ENCODE data around the gene TNFRSF8. TPM values are rescaled to one million over a fixed set of nuclear protein-coding genes. Genes with fewer than 3 reads are reported as not detected.
A peak's percentile ranks its signal among the peaks of the same experiment; 100 is the strongest.

TNFRSF8 gene
- total and polyA plus RNA-seq, 9 of the 15 experiments (the other 6 are each of a cell fraction or from before 2014, with no cell fraction given): 3.5 to 38.4 (median 17.1) TPM

DNA sequence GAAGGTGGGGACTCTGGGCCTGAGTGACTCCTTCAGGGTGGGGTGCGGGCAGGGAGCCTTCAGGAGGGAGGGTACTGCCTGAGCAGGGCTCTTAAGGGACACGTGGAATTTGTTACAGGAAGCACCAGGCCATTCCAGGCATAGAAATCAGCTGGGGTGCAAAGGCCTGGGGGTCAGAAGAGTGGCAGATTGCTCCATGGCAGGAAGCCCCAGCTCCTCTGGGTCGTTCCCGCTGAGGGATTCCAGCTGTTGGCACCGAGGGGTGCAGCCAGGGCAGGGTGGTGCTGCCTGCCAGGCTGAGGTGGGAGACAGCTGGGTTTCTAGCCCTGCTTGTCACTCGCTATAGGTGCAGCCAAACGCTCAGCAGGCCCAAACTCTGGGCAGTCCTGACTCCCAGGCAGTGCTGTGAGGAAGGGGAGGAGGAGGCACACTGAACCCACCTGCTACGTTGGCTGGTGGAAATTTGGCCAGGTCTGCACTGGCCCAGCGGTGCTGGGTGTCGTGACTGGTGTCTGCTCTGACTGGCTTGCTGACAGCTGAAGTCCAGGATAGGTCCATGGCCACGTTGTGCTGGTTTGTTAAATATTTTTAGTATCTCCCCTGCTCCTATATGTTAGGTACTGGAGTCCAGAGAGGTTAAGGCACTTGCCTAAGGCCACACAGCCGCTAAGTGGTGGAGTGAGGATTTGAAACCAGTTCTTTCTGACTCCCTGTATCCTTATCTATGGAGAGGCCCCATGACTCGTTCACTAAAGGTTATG, 123.0 kb downstream of the TNFRSF8 start:
- H3K9ac ChIP-seq (ENCODE audit: insufficient read depth in 1 of 2, low read depth in 2 of 2, low read length in 2 of 2): peak overlapping the region in 1 of 2 experiments; percentile 53; a peak in 2 of 4 replicates
- DNase-seq (ENCODE audit: extremely low read depth in 1 of 4, low spot score in 3 of 4) (no peak), FAIRE-seq (no peak), ATAC-seq (no peak)
- no peak overlapping the region for H3K4me3 ChIP-seq
- H3K79me2 ChIP-seq (ENCODE audit: control insufficient read depth, insufficient read depth, low read length): peaks cover 30% of the 10 kb centered on the region
- intact Hi-C loops (cut with micrococcal nuclease) (no loop called here), in situ Hi-C loops (cut with MboI) (no loop called here)
- H3K4me2 ChIP-seq (ENCODE audit: insufficient read depth, low read length): no peak overlapping the region
- CTCF ChIA-PET (ENCODE audit: low intra/inter-chr PET ratio): no interaction called here
- no peaks in the 10 kb centered on the region for H3K9me1 ChIP-seq (ENCODE audit: control insufficient read depth, insufficient read depth, low read length)
- H3K27ac ChIP-seq (ENCODE audit: extremely low read depth, low read depth, low read length): no peak overlapping the region
- H4K20me1 ChIP-seq (replicated peaks; ENCODE audit: control insufficient read depth, insufficient read depth, low read length): peaks cover 62% of the 10 kb centered on the region
- BruUV-seq (replicated peaks): no TSS peak
- H3K36me3 ChIP-seq (ENCODE audit: control insufficient read depth, insufficient read depth, low read length): peaks cover 27% of the 10 kb centered on the region
- H3K9me3 ChIP-seq (replicated peaks; ENCODE audit: control insufficient read depth, insufficient read depth, low read depth, low read length): no peaks in the 10 kb centered on the region
- no peak overlapping the region for H2AFZ ChIP-seq (ENCODE audit: low read depth, low read length)
- H3K27me3 ChIP-seq (ENCODE audit: control insufficient read depth in 2 of 2, insufficient read depth in 2 of 2, low read length in 2 of 2): no peaks in the 10 kb centered on the region
- H3K4me1 ChIP-seq (replicated peaks in 1 of 2; ENCODE audit: control insufficient read depth in 2 of 2, insufficient read depth in 2 of 2, low read length in 2 of 2): peaks cover 8 to 32% of the 10 kb centered on the region in 2 experiments; a peak in 3 of 5 replicates
- POLR2A ChIA-PET: interaction anchor here (0.6 to 1.2 kb wide), 4 partner anchors 9 to 48 kb away, joined by 3 to 4 read pairs (median 3); no protein-coding TSS in a partner anchor
- WGBS (ENCODE audit: insufficient coverage, low coverage, missing lambda C conversion rate): 65% methylated on average over 13 of the region's 13 CpGs
- TF ChIP-seq HDAC2 (IDR thresholded peaks at IDR 0.05) (no peak), CBX5 (IDR thresholded peaks at IDR 0.05; ENCODE audit: borderline replicate concordance, low read depth) (no peak), KDM1A (IDR thresholded peaks at IDR 0.05) (peak; percentile 48 to 66; a peak in 3 of 4 replicates), RBM25 (IDR thresholded peaks at IDR 0.05; ENCODE audit: low read depth, low read length, severe bottlenecking) (peak; percentile 91), BRCA1 (IDR thresholded peaks at IDR 0.05) (no peak), BRCA1 (CRISPR knock-in tag; IDR thresholded peaks at IDR 0.05) (no peak), ZNF274 (IDR thresholded peaks at IDR 0.05; ENCODE audit: borderline replicate concordance, low read depth, low read length) (no peak), ZNF445 (CRISPR knock-in tag; IDR thresholded peaks at IDR 0.05; ENCODE audit: low read depth) (no peak), EGR1 (conservative IDR thresholded peaks at IDR 0.05) (no peak), ARID1B (IDR thresholded peaks at IDR 0.05) (no peak), HES1 (IDR thresholded peaks at IDR 0.05; ENCODE audit: low read depth) (no peak), ZNF121 (CRISPR knock-in tag; conservative IDR thresholded peaks at IDR 0.05) (0 out of 2 replicates have a peak, but pooled peaks have one; percentile 15), ZNF79 (CRISPR knock-in tag; IDR thresholded peaks at IDR 0.05; ENCODE audit: low read depth) (no peak), SAFB2 (IDR thresholded peaks at IDR 0.05; ENCODE audit: borderline replicate concordance, low read depth, low read length, severe bottlenecking) (no peak)
- TF ChIP-seq, protein P1, sequence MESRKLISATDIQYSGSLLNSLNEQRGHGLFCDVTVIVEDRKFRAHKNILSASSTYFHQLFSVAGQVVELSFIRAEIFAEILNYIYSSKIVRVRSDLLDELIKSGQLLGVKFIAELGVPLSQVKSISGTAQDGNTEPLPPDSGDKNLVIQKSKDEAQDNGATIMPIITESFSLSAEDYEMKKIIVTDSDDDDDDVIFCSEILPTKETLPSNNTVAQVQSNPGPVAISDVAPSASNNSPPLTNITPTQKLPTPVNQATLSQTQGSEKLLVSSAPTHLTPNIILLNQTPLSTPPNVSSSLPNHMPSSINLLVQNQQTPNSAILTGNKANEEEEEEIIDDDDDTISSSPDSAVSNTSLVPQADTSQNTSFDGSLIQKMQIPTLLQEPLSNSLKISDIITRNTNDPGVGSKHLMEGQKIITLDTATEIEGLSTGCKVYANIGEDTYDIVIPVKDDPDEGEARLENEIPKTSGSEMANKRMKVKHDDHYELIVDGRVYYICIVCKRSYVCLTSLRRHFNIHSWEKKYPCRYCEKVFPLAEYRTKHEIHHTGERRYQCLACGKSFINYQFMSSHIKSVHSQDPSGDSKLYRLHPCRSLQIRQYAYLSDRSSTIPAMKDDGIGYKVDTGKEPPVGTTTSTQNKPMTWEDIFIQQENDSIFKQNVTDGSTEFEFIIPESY (CRISPR knock-in tag; IDR thresholded peaks at IDR 0.05): peak; percentile 24; the same call in 1 of the 2 replicates
- TF ChIP-seq, protein P2, sequence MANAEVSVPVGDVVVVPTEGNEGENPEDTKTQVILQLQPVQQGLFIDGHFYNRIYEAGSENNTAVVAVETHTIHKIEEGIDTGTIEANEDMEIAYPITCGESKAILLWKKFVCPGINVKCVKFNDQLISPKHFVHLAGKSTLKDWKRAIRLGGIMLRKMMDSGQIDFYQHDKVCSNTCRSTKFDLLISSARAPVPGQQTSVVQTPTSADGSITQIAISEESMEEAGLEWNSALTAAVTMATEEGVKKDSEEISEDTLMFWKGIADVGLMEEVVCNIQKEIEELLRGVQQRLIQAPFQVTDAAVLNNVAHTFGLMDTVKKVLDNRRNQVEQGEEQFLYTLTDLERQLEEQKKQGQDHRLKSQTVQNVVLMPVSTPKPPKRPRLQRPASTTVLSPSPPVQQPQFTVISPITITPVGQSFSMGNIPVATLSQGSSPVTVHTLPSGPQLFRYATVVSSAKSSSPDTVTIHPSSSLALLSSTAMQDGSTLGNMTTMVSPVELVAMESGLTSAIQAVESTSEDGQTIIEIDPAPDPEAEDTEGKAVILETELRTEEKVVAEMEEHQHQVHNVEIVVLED (CRISPR knock-in tag; IDR thresholded peaks at IDR 0.05): no peak
- TF ChIP-seq, protein P3, sequence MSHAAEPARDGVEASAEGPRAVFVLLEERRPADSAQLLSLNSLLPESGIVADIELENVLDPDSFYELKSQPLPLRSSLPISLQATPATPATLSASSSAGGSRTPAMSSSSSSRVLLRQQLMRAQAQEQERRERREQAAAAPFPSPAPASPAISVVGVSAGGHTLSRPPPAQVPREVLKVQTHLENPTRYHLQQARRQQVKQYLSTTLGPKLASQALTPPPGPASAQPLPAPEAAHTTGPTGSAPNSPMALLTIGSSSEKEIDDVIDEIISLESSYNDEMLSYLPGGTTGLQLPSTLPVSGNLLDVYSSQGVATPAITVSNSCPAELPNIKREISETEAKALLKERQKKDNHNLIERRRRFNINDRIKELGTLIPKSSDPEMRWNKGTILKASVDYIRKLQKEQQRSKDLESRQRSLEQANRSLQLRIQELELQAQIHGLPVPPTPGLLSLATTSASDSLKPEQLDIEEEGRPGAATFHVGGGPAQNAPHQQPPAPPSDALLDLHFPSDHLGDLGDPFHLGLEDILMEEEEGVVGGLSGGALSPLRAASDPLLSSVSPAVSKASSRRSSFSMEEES (CRISPR knock-in tag; IDR thresholded peaks at IDR 0.05): no peak
